Kidney (tissue), 14 donors: ENCODE results near the gene L3MBTL4. TPM values are rescaled to one million over a fixed set of nuclear protein-coding genes. Genes with fewer than 3 reads are reported as not detected.

ENCODE experiments used
- DNase-seq, 5 donors: peaks; one replicate each; pipeline ENCODE4 v3.0.0-alpha.2; 2013 to 2020
- FAIRE-seq: peaks from 2 replicates; lab custom pipeline; 2012; peaks lifted over from hg19 to GRCh38; lab: Jason Lieb, UNC
- H3K27ac ChIP-seq, 2 donors: one replicate each; pipeline ENCODE4 v1.7.0; 2013; ENCODE audit warnings: low read depth in 2 of 2, low read length in 2 of 2, inconsistent platforms in 1 of 2
- H3K27me3 ChIP-seq: one replicate; pipeline ENCODE4 v1.7.1; 2013; ENCODE audit warnings: low read length, inconsistent platforms; ENCODE audit not compliant: control insufficient read depth, insufficient read depth
- H3K36me3 ChIP-seq, 3 donors: one replicate each; pipeline versions ENCODE4 v1.7.0 to v1.7.1; 2013; ENCODE audit warnings: low read length in 3 of 3, control low read depth in 1 of 3, inconsistent platforms in 1 of 3; ENCODE audit not compliant: insufficient read depth in 3 of 3, control insufficient read depth in 2 of 3
- H3K4me1 ChIP-seq, 3 donors: one replicate each; pipeline versions ENCODE4 v1.7.0 to v1.7.1; 2013; ENCODE audit warnings: low read length in 3 of 3, inconsistent platforms in 1 of 3, low read depth in 1 of 3; ENCODE audit not compliant: control insufficient read depth in 2 of 3, insufficient read depth in 2 of 3
- H3K4me3 ChIP-seq, 3 donors: one replicate each; pipeline versions ENCODE4 v1.7.0 to v1.8.1; 2013; ENCODE audit warnings: low read length in 3 of 3, control low read depth in 1 of 3, inconsistent platforms in 1 of 3
- H3K9ac ChIP-seq, 3 donors: one replicate each; pipeline versions ENCODE4 v1.7.0 to v1.7.1; 2013; ENCODE audit warnings: low read length in 3 of 3, control low read depth in 1 of 3, inconsistent platforms in 1 of 3
- H3K9me3 ChIP-seq, 3 donors: one replicate each; pipeline versions ENCODE4 v1.7.0 to v1.7.1; 2013; ENCODE audit warnings: low read length in 3 of 3, control low read depth in 1 of 3, inconsistent platforms in 1 of 3; ENCODE audit not compliant: control insufficient read depth in 2 of 3, insufficient read depth in 1 of 3
- intact Hi-C: fragments of 100-400 bp; cut with DNase I; formaldehyde crosslinking; loops from one replicate; pipeline ENCODE4 v1.11.1; 2022
- polyA plus RNA-seq: library from polyadenylated mRNA; stranded (reverse); fragments of 350-450 nt; fragmentation: Illumina TruSeq; extraction: RNeasy Lipid Tissue Mini Kit (QIAGEN cat#74804); gene quantifications from one replicate; pipeline ENCODE4 v1.2.3, GENCODE V29; 2014; ENCODE audit warnings: low read depth, low replicate concordance; ENCODE audit not compliant: insufficient read depth
- total RNA-seq: library from RNA; stranded (reverse); fragmentation: NEBNext Ultra II Directional; extraction: Animal tissue kit (Norgen Biotek cat#: 25700); gene quantifications from one replicate; pipeline ENCODE4 v1.2.1, GENCODE V29; 2021
- TF ChIP-seq, protein P1 (sequence below): IDR thresholded peaks from 3 replicates; pipeline ENCODE4 v1.5.1; 2012; ENCODE audit warnings: mild to moderate bottlenecking, moderate library complexity, borderline replicate concordance; ENCODE audit not compliant: insufficient read depth; ENCODE audit errors: extremely low read depth
- donor health status: control.
- donor health status: control.
- donor health status: control.
- donor health status: control.
- donor health status: control.
- donor health status: DM: yes; HTN: yes; CAD: no.
- donor health status: Normal renal cell carcinoma (clear cell type).

L3MBTL4 gene
- total and polyA plus RNA-seq, 2 donors from 2014 or later, result 3.9 to 15.2 TPM

- H3K9ac ChIP-seq, result no peak overlapping the region
- no peaks in the 10 kb centered on the region for H3K27me3 ChIP-seq
- intact Hi-C loops, result no loop called here
- no peak overlapping the region for H3K4me3 ChIP-seq
- no peaks in the 10 kb centered on the region for H3K36me3 ChIP-seq
- H3K27ac ChIP-seq, result no peak overlapping the region
- H3K4me1 ChIP-seq, result no peaks in the 10 kb centered on the region
- no peaks in the 10 kb centered on the region for H3K9me3 ChIP-seq
- no peak for DNase-seq
- TF ChIP-seq, protein P1, sequence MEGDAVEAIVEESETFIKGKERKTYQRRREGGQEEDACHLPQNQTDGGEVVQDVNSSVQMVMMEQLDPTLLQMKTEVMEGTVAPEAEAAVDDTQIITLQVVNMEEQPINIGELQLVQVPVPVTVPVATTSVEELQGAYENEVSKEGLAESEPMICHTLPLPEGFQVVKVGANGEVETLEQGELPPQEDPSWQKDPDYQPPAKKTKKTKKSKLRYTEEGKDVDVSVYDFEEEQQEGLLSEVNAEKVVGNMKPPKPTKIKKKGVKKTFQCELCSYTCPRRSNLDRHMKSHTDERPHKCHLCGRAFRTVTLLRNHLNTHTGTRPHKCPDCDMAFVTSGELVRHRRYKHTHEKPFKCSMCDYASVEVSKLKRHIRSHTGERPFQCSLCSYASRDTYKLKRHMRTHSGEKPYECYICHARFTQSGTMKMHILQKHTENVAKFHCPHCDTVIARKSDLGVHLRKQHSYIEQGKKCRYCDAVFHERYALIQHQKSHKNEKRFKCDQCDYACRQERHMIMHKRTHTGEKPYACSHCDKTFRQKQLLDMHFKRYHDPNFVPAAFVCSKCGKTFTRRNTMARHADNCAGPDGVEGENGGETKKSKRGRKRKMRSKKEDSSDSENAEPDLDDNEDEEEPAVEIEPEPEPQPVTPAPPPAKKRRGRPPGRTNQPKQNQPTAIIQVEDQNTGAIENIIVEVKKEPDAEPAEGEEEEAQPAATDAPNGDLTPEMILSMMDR, result no peak
- no peak for FAIRE-seq
These were observed 432.4 kb downstream of the L3MBTL4 start for GRCh38 chr18:5982332-5982731.

DNA sequence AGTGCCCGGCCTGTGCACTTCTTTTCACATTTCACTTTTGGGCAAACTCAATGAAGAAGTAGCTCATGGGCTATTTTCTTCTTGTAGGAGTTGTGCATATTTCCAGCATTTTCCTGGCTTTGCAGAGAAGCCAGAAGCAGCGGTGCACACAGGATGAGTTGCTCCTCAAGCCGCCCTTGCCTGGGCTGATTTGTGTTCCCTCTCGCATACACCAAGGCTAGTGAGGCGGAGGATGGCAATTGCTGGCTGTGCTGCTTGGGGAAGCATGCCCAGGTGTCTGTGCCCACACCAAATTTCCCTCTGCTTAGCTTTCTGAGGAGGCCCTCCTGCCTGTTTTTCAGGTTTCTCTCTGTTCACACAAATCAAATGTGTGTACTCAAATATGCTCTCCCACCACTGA lies 434.0 kb downstream of the L3MBTL4 start:
- Histone ChIP-seq H3K9ac (no peak overlapping the region), H3K36me3 (no peaks in the 10 kb centered on the region), H3K27ac (no peak overlapping the region), H3K9me3 (no peaks in the 10 kb centered on the region), H3K4me1 (no peaks in the 10 kb centered on the region), H3K4me3 (no peak overlapping the region), H3K27me3 (no peaks in the 10 kb centered on the region)
- peak in 1 of 5 donors; percentile 2 for DNase-seq
- intact Hi-C loops, result no loop called here
- no peak for FAIRE-seq
- TF ChIP-seq, protein P1, result no peak

GRCh38 chr18:5979971-5980457 lies 434.7 kb downstream of the L3MBTL4 start:
- H3K9ac ChIP-seq, result no peak overlapping the region
- TF ChIP-seq, protein P1, result no peak
- H3K27me3 ChIP-seq, result no peaks in the 10 kb centered on the region

More at GRCh38 chr18:5979971-5980457, 434.7 kb downstream of the L3MBTL4 start:
- DNase-seq (no peak), FAIRE-seq (no peak)
- Histone ChIP-seq H3K4me1 (no peaks in the 10 kb centered on the region), H3K27ac (no peak overlapping the region), H3K4me3 (no peak overlapping the region), H3K36me3 (no peaks in the 10 kb centered on the region), H3K9me3 (no peaks in the 10 kb centered on the region)
- intact Hi-C loops, result no loop called here
